Fibroblast of skin of left quadriceps (primary cell): ENCODE results near the gene SELENOF.

Experiments
- DNase-seq, 2 experiments: peaks; one replicate each; pipeline ENCODE4 v3.0.0-alpha.2; 2013; ENCODE audit warnings: low read depth in 2 of 2

The SELENOF gene

DNA sequence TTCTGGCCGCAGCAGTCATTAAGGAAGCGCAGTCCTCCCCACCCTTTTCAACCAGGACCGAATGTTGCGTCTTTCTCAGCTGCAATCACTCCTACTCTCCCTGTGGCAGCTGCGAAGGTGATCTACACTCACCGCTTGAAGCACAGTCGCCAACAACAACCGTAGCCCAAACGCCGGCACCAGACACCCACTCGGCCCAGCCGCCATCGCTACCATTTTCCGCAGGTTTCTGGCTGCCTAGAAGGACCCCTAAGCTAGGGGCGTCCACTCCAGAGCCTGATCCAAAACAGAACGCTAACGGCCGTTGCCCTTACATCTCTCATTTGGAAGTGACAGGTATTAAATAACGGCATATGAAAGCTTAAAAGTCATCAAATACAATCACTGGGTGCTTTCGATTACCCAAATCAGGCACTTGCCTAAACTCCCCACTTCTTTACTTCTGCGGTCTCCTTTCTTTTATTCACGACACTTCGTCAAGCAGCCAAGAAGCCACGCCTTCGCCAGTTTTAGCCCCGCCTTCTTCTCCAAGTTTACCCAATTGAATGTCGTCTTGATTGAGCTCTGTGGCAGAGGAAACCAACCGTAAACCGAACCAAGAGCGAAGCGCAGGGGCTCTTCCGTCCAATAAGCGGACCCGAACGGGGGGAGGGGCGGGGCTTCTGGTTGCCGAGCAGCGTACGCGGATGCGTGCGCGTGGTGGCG lies at the start of gene SELENOF:
Gene SELENOF (minus strand): TSS at position 231 of the 705 bp plus-strand sequence. CDS start 15 bp downstream, at position 216.
- DNase-seq: peak; percentile 100

DNA sequence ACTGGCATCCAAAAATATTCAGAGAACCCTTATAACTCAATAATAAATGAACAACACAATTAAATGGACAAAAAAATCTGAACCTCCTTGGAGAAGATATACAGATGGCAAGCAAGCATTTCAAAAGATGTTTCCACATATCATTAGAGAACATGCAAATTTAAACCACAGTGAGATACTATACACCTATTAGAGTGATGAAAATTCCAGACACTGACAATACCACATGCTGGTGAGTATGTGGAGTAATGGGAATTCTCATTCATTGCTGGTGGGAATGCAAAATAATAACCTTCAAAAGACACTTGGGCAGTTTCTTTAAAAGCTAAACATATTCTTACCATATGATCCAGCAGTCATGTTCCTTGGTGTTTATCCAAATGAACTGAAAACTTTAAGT lies 46.6 kb upstream of the SELENOF start:
- no peak for DNase-seq

DNA sequence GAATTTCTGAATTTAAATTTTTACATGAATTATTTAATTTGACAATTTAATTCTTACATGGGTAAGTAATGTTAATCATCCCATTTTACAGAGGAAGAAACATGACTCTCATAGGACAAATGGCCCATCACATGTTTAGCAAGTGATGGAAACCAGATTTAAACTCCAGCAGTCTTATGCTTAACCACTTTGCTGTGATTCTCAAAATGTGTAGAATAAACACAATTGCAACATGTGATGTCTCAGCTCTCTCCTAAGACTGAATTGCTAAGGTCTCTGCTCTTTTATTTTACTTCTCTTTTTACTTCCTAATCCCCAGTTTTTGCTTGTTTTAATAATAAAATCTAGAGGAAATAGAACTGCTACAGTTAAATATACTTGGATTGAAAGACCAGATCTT lies 43.3 kb upstream of the SELENOF start:
- DNase-seq: no peak

DNA sequence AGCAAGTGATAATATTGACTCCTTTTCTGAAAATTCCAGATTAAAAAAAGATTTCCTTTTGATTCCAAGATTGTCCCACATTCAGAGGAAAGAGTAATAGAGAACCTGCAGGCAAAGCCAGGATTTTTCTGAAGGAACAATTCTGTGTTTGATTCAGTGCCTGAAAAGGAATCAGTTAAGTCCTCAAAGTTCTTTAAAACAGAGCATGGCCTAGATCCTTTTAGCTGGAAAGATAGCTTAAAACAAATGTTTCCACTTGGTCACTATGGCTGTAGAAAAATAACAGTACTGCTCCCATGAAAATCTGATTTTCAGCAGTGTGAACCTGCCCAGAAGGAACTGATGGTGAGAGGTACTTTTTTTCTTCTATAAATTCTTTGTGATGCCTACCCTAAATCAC lies 42.3 kb upstream of the SELENOF start:
- DNase-seq: no peak

DNA sequence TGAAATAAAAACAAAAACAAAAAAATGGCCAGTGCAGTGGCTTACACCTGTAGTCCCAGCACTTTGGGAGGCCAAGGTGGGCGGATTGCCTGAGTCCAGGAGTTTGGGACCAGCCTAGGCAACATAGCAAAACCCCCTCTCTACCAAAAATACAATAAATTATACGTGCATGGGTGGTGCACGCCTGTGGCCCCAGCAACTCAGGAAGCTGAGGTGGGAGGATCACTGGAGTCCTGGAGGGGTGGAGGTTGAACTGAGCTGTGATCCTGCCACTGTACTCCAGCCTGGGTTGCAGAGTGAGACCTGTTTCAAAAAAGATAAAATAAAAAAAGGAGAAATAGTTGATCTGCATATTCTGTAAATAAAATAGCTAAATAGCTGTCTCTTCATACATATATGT lies 41.8 kb upstream of the SELENOF start:
- no peak for DNase-seq

DNA sequence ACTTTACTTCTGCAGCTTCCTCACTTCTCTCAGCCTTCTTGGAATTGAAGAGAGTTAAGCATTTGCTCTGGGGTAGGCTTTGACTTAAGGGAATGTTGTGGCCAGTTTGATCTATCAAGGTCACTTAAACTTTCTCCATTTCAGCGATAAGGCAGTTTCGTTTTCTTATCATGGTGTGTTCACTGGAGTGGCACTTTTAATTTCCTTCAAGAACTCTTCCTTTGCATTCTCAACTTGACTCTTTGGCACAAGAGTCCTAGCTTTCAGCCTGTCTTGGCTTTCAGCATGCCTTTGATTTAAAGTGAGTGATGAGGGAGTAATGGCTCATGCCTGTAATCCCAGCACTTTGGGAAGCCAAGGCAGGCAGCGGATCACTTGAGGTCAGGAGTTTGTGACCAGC lies 39.2 kb upstream of the SELENOF start:
- DNase-seq: no peak

DNA sequence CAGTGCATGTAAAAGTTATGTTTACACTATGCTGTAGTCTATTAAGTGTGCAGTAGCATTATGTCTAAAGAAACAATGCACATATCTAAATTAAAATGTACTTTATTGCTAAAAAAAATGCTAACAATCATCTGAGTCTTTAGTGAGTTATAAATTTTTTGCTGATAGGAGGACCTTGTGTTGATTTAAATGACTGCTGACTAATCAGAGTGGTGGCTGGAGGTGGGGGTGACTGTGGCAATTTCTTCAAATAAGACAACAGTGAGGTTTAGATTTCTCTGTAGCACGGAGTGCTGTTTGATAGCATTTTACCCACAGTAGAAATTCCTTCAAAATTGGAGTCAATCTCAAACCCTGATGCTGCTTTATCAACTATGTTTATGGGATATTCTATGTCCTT lies 37.5 kb upstream of the SELENOF start:
- DNase-seq: no peak

DNA sequence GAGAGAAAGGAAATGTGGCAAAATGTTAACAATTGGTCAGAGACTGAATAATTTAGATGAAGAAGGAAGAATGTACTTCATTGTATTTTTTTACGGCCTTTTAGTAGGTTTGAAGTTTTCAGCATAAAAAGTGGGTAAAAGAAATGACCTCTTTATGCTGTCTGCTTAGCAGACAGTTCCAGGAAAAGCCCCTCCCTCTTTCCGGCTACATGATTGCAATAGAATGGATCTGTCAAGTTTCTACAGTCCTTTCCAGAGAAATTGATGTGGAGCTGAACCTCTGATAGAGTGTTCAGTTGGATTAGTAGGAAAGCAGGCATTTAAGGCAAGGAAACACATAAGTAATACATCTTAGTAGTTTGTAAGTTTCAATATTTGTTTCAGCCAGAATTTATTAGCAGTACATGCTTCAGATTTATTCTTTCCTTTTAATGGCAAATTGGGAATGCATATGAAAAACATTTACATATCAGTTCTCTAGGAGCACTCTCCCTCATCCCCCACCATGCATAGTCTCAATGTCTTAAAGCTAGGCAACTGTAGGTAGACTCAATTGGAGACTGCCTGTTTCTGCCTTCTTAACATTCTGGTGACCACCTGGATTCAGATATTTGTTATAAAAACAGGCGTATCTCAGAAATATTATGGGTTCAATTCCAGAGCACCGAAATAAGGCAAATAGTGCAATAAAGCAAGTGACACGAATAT lies 36.9 kb upstream of the SELENOF start:
- DNase-seq: no peak

DNA sequence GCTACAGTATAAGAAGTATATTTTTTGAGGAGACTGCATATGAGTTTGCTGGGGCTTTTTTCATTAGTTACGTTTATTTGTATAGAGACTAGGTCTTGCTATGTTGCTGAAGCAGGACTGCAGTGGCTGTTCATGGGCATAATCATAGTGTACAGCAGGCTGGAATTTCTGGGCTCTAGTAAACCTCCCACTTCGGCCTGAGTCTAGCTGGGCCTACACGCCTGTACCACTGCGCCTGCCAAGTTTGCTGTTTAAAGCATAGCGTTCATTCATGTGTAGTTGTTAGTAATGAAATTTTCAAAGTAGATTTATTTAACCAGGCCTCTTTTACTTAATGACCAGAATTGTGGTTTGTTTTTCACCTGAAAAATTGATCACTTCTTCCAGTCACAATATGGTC lies 34.3 kb upstream of the SELENOF start:
- no peak for DNase-seq

DNA sequence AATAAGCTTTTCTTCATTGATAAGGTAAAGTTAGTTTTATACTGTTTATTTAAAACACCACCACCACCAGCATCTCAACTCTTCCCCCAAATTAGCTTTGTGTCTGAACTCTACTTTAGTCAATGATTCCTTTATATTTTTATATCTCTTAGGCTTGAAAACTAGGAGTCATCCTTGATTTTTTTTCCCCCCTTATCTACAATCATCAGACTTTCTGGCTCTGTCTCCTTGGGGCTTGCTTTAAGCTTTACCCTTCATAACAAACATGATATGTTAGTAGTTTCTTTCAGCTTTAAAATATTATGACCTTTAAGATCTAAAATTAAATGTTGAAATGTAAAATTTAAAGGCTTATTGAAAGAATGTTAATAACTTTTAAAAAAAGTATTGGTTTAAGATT lies 28.8 kb upstream of the SELENOF start:
- no peak for DNase-seq

DNA sequence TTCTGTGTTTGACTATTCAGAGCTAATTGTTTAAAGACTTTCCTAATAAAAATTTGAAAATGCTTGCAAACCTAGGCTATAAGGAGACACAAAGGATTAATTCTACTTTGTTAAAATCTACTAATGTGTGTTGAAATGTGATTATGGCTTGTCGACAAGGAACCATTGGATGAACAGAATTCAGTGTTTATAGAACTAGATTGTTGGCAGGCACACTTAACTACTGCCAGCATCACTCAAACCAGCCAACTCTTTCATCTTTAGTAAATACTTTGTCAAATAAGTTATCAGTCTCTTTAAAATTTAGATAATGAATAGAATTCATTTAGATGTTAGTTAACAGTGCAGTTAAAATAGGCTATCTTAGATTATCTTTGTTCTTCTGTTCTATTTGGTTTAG lies 28.1 kb upstream of the SELENOF start:
- no peak for DNase-seq

DNA sequence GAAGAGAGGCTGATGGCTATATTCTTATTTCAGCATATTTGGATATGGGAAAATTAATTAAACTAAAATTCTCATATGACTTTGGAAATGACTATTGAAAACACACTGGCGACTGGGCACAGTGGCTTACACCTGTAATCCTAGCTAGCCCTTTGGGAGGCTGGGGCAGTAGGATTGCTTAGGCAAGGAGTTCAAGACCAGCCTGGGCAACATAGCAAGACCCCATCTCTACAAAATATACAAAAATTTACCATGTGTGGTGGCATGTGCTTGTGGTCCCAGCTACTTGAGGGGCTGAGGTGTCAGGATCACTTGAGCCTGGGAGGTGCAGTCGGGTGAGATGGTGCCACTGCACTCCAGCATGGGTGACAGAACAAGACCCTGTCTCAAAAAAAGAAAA lies 26.7 kb upstream of the SELENOF start:
- DNase-seq: no peak

DNA sequence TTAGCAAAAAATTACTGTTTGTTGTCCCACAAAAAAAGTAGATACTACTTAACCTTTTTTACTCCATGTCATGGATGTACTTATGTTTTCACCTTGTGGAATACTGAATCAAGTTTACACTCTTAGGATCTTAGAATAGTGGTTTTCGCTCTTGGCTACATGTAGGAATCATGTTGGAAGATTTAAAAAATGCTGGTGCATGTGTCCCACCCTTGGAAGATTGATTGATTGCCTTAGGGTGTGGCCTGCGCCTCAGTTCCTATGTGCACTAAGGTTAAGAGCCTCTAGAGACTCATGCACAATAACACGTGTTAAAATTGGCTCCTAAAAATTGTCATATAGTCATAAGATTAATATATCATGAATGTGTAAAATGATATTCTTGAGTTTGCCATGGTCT lies 25.5 kb upstream of the SELENOF start:
- DNase-seq: no peak

DNA sequence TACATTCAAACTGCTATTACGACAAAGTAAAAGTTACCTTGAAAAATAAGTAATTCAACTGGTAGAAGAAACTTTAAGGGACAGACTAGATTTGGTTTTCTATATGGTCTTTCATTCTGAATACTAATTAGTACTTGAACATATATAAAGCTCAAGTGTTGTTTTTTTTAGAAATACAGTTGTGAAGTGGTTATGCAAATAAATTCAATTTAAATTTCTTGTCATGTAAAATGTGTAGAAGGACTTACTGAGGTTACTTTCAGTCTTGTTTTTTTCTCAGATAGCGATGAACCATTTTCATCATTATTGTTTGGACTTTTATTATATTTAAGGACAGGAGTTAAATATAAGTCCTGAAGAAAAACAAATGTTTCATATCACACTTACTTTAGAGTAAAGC lies 24.9 kb upstream of the SELENOF start:
- no peak for DNase-seq

DNA sequence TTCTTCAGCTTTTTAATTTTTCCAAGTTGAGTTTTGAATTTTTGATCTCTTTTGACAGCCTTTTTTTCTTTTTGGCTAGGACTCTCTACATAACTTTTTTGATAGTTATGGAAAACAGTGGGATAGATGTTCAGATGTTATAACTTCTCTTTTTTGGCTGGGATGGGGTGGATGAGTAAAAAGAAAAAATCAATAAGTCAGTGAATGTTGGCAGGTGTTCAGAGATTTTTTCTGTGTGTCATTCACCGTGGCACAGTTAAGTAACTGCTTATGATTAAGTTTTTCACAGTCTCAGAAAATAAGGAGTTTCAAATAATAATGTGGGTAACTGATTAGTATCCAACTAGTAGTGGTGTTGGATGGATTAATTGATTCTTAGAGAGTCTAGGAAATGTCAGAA lies 24.5 kb upstream of the SELENOF start:
- no peak for DNase-seq

DNA sequence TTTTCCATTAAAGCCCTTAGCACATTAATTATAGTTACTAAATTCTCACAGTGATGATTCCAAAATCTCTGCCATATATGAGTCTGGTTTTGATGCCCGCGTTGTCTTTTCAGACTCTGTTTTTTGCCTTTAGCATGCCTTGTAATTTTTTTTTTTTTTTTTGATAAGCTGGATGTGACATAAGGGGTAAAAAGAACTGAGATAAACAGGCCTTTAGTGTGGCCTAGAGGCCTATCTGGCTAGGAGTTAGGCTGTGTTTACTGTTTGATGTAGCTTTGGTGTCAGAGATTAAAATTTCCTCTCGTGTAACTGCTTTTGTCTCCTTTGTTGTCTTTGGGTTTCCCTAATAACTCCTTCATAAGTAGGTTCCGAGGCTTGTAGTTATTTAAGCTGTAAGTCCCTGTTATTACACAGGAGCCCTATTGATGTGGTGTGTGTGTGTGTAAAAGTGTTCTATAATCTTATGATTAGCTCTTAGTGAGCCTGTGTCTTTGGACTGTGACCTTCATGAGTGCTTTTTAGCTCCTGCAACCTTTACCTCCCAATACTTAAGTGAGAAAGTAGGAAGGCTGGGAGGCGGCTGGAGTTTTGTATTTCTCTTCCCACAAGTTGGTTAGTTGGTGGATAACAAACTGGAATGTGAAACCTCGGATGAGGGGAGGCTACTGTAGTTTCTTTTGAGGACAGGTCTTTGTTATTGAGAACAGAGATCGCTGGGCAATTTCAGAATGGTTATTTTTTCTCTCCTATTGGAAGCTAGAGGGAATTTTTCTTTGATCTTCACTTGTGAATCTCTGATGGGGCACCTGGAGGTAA lies 19.8 kb upstream of the SELENOF start:
- DNase-seq: no peak

DNA sequence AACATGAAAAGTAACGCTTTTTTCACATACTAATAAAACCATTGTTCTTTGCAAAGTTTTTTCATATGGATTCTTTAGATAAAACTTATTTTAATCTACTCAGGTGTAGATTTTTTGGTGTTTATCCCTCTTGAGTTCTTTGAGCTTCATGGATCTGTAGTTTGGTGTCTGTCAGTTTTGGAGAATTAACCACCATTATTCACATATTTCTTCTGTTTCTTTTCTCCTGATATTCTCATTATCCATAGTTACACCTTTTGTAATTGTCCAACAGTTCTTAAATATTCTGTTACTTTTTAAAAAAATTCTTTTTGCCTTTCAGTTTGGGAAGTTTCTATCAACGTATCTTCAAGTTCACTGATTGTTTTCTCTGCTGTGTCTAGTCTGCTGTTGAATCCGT lies 19.1 kb upstream of the SELENOF start:
- no peak for DNase-seq

DNA sequence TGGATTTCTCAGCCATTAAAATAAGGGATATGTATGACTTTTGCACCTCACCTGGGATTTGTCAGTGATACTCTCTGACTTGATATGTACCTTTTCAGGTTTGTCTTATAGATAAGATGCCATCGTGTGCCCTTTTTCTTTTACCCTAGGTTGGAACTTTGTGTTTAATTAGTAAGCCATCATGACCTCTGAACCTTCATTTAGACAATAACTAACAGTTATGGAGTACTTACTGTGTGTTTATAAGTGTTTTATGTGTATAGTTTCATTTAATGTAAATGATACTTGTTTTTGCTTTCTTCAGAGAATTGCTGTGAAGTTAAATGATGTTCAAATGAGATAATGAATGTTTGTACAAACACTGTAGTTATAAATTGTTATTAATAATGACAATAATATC lies 14.9 kb upstream of the SELENOF start:
- no peak for DNase-seq

DNA sequence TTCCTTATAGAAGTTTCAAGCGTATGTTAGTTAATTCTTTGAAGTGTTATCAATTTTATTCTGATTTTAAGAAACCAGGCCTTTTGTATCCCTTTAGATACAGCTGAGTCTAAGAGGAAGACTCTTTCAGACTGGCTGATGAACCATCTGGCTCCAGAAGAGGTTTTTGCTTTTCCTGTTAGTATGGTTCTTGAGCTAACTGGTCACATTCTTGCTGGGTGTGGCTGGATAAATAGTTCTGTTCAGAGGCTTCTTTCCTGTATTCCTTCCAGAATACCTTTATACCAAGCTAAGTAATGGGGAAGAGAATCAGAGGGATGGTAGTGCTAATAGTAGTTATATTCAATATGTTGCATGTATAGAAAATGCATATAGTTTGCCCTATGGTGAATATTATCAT lies 13.0 kb upstream of the SELENOF start:
- DNase-seq: no peak

DNA sequence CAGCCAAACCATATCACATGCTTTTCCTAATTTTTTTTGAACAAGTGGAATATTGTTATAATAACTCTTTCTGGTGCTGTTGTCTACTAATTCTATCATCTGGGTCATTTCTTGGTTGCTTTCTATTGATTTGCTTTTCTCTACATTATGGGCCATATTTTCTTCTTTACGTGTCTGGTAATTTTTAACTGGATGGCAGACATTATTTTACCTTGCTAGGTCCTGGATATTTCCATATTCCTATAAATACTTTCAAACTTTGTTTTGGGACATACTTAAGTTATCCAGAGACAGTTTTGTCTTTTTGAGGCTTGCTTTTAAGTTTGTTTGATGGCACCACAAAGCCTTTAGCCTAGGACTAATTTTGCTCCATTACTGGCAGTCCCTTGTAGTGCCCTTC lies 11.8 kb upstream of the SELENOF start:
- no peak for DNase-seq

DNA sequence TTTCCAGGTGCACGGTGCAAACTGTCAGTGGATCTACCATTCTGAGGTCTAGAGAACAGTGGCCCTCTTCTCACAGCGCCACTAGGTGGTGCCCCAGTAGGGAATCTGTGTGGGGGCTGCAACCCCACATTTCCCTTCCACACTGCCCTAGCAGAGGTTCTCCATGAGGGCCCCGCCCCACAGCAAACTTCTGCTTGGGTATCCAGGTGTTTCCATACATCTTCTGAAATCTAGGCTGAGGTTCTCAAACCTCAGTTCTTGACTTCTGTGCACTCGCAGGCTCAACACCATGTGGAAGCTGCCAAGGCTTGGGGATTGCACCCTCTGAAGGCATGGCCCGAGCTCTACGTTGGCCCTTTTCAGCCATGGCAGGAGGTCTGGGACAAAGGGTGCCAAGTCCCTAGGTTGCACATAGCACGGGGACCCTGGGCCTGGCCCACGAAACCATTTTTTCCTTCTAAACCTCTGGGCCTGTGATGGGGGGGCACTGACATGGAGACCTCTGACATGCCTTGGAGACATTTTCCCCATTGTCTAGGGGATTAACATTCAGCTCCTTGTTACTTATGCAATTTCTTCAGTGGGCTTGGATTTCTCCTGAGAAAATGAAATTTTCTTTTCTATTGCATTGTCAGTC lies 10.5 kb upstream of the SELENOF start:
- DNase-seq: no peak

DNA sequence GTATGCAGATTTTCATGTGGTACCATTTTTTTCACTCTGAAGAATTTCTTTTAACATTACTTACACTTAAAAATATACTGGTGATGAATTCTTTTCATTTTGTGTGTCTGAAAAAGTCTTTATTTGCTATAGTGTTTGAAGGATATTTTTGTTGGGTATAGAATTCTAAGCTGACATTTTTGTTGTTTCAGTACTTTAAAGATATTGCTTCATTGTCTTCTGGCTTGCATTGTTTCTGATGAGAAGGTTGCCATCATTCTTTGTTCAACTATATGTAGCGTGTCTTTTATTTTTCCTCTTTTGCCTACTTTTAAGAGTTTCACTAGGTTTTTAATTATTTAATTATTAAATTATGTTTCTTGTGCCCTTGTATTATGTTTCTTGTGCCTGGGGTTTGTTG lies 8.5 kb upstream of the SELENOF start:
- DNase-seq: no peak
